Ishikawa (cell line): Measurements from ENCODE around the gene RIC8B.

Source experiments
- CEBPB ChIP-seq: IDR thresholded peaks from 2 replicates; pipeline ENCODE4 v1.6.1; 2012
- CREB1 ChIP-seq: IDR thresholded peaks from 2 replicates; pipeline ENCODE4 v1.6.1; 2012; ENCODE audit warnings: low read depth
- EGR1 ChIP-seq: IDR thresholded peaks from 2 replicates; pipeline ENCODE4 v1.6.1; 2012
- EP300 ChIP-seq: IDR thresholded peaks from 2 replicates; pipeline ENCODE4 v1.6.1; 2012; ENCODE audit warnings: borderline replicate concordance
- FOXM1 ChIP-seq: IDR thresholded peaks from 2 replicates; pipeline ENCODE4 v1.6.1; 2012; ENCODE audit warnings: low read depth, borderline replicate concordance
- NFIC ChIP-seq: IDR thresholded peaks from 2 replicates; pipeline ENCODE4 v1.6.1; 2012
- RAD21 ChIP-seq: IDR thresholded peaks from 2 replicates; pipeline ENCODE4 v1.6.1; 2012; ENCODE audit warnings: low read depth
- TAF1 ChIP-seq: IDR thresholded peaks from 2 replicates; pipeline ENCODE4 v1.6.1; 2012; ENCODE audit warnings: low read depth, mild to moderate bottlenecking
- TCF12 ChIP-seq: IDR thresholded peaks from 2 replicates; pipeline ENCODE4 v1.6.1; 2012; ENCODE audit warnings: low read depth
- TEAD4 ChIP-seq: IDR thresholded peaks from 2 replicates; pipeline ENCODE4 v1.6.1; 2012
- YY1 ChIP-seq: IDR thresholded peaks from 2 replicates; pipeline ENCODE4 v1.6.1; 2012; ENCODE audit warnings: low read depth
- ZBTB7A ChIP-seq: IDR thresholded peaks from 2 replicates; pipeline ENCODE4 v1.6.1; 2012; ENCODE audit warnings: low read depth
- TF ChIP-seq, protein P1 (sequence below): IDR thresholded peaks from 2 replicates; pipeline ENCODE4 v1.6.1; 2012
- TF ChIP-seq, protein P2 (sequence below): IDR thresholded peaks from 2 replicates; pipeline ENCODE4 v1.6.1; 2012
- TF ChIP-seq, protein P3 (sequence below): IDR thresholded peaks from 2 replicates; pipeline ENCODE4 v1.6.1; 2012; ENCODE audit warnings: low read depth, mild to moderate bottlenecking

Gene RIC8B

DNA sequence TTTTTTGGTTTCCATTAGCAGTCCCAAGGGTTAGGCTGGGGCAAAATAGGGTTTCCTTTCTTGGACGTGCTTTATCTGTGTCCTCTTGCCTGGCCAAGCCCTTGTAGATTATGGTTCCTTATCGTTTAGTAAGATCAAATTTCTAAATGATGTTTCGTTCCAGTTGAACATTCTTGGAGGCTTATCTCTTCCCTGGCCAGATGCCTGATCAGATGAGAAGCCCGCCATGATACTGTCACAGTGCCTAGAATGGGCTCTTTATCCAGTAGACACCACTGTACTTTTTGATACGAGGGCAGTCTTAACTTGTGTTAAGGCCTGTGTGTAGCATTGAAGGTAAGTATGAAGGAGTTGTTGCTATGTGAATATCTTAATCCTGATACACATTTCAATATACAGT lies 105.1 kb downstream of the RIC8B start:
- no peak for TF ChIP-seq RAD21
- TF ChIP-seq ZBTB7A: no peak
- TF ChIP-seq EGR1: no peak
- TF ChIP-seq, protein P1, sequence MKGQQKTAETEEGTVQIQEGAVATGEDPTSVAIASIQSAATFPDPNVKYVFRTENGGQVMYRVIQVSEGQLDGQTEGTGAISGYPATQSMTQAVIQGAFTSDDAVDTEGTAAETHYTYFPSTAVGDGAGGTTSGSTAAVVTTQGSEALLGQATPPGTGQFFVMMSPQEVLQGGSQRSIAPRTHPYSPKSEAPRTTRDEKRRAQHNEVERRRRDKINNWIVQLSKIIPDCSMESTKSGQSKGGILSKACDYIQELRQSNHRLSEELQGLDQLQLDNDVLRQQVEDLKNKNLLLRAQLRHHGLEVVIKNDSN: no peak
- TF ChIP-seq, protein P2, sequence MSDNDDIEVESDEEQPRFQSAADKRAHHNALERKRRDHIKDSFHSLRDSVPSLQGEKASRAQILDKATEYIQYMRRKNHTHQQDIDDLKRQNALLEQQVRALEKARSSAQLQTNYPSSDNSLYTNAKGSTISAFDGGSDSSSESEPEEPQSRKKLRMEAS: no peak
- TF ChIP-seq CEBPB: no peak
- no peak for TF ChIP-seq TCF12
- TF ChIP-seq CREB1: no peak
- TF ChIP-seq TEAD4: no peak
- no peak for TF ChIP-seq FOXM1

GRCh38 chr12:106883426-106883825 lies 108.9 kb downstream of the RIC8B start:
- no peak for TF ChIP-seq CREB1
- TF ChIP-seq, protein P3, sequence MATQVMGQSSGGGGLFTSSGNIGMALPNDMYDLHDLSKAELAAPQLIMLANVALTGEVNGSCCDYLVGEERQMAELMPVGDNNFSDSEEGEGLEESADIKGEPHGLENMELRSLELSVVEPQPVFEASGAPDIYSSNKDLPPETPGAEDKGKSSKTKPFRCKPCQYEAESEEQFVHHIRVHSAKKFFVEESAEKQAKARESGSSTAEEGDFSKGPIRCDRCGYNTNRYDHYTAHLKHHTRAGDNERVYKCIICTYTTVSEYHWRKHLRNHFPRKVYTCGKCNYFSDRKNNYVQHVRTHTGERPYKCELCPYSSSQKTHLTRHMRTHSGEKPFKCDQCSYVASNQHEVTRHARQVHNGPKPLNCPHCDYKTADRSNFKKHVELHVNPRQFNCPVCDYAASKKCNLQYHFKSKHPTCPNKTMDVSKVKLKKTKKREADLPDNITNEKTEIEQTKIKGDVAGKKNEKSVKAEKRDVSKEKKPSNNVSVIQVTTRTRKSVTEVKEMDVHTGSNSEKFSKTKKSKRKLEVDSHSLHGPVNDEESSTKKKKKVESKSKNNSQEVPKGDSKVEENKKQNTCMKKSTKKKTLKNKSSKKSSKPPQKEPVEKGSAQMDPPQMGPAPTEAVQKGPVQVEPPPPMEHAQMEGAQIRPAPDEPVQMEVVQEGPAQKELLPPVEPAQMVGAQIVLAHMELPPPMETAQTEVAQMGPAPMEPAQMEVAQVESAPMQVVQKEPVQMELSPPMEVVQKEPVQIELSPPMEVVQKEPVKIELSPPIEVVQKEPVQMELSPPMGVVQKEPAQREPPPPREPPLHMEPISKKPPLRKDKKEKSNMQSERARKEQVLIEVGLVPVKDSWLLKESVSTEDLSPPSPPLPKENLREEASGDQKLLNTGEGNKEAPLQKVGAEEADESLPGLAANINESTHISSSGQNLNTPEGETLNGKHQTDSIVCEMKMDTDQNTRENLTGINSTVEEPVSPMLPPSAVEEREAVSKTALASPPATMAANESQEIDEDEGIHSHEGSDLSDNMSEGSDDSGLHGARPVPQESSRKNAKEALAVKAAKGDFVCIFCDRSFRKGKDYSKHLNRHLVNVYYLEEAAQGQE: no peak
- no peak for TF ChIP-seq TEAD4
- TF ChIP-seq ZBTB7A: no peak
- no peak for TF ChIP-seq TCF12
- TF ChIP-seq EP300: no peak
- no peak for TF ChIP-seq EGR1
- no peak for TF ChIP-seq NFIC
- TF ChIP-seq, protein P1: no peak
- TF ChIP-seq, protein P2: no peak
- no peak for TF ChIP-seq FOXM1
- TF ChIP-seq CEBPB: no peak
- no peak for TF ChIP-seq RAD21
- no peak for TF ChIP-seq TAF1

- TF ChIP-seq, protein P2: no peak
- no peak for TF ChIP-seq RAD21
- TF ChIP-seq EGR1: no peak
- TF ChIP-seq, protein P3: no peak
- no peak for TF ChIP-seq TEAD4
- TF ChIP-seq NFIC: no peak
- TF ChIP-seq TCF12: no peak
- no peak for TF ChIP-seq CREB1
- TF ChIP-seq EP300: no peak
- no peak for TF ChIP-seq TAF1
- TF ChIP-seq CEBPB: no peak
- no peak for TF ChIP-seq YY1
- TF ChIP-seq, protein P1: no peak
- no peak for TF ChIP-seq FOXM1
Measured at GRCh38 chr12:106885026-106885425, 110.5 kb downstream of the RIC8B start.

GRCh38 chr12:106885541-106886249 lies 111.2 kb downstream of the RIC8B start:
- no peak for TF ChIP-seq EGR1

- no peak for TF ChIP-seq FOXM1
- no peak for TF ChIP-seq CREB1
- TF ChIP-seq ZBTB7A: no peak
- no peak for TF ChIP-seq CEBPB
- TF ChIP-seq NFIC: no peak
- no peak for TF ChIP-seq TEAD4
- TF ChIP-seq, protein P1: no peak
- no peak for TF ChIP-seq TAF1
- no peak for TF ChIP-seq RAD21
- no peak for TF ChIP-seq EP300
- no peak for TF ChIP-seq EGR1
- TF ChIP-seq, protein P2: no peak
- TF ChIP-seq, protein P3: no peak
- no peak for TF ChIP-seq YY1
- no peak for TF ChIP-seq TCF12
Measured at GRCh38 chr12:106886932-106887331, 112.5 kb downstream of the RIC8B start.
